Mononuclear cell (primary cell): ENCODE results near the gene MMP11. TPM values are rescaled to one million over a fixed set of nuclear protein-coding genes. Genes with fewer than 3 reads are reported as not detected.
"Not testable (repeated sequence)": the region's sequence is repeated elsewhere in the genome, so short reads cannot be mapped to it uniquely, and the experiment has no call there.

Source experiments
- H3K27me3 ChIP-seq: 2 replicates; pipeline ENCODE4 v1.6.0; 2011; ENCODE audit warnings: low read length, control low read depth; ENCODE audit not compliant: insufficient read depth
- H3K4me1 ChIP-seq: 2 replicates; pipeline ENCODE4 v1.5.1; 2011; ENCODE audit warnings: mild to moderate bottlenecking, low read length, control low read depth; ENCODE audit not compliant: insufficient read depth
- H3K4me3 ChIP-seq: 2 replicates; pipeline ENCODE4 v1.5.1; 2011; ENCODE audit warnings: mild to moderate bottlenecking, low read length, moderate library complexity
- H3K9me3 ChIP-seq: 2 replicates; pipeline ENCODE4 v1.5.1; 2011; ENCODE audit warnings: low read depth, mild to moderate bottlenecking, control low read depth, low read length
- total RNA-seq: library from RNA; depleted of rRNA; stranded (reverse); fragments of >200 nt; gene quantifications from one replicate; pipeline ENCODE4 v1.2.3, GENCODE V29; 2012

The MMP11 gene
- 0.94 TPM for total RNA-seq

DNA sequence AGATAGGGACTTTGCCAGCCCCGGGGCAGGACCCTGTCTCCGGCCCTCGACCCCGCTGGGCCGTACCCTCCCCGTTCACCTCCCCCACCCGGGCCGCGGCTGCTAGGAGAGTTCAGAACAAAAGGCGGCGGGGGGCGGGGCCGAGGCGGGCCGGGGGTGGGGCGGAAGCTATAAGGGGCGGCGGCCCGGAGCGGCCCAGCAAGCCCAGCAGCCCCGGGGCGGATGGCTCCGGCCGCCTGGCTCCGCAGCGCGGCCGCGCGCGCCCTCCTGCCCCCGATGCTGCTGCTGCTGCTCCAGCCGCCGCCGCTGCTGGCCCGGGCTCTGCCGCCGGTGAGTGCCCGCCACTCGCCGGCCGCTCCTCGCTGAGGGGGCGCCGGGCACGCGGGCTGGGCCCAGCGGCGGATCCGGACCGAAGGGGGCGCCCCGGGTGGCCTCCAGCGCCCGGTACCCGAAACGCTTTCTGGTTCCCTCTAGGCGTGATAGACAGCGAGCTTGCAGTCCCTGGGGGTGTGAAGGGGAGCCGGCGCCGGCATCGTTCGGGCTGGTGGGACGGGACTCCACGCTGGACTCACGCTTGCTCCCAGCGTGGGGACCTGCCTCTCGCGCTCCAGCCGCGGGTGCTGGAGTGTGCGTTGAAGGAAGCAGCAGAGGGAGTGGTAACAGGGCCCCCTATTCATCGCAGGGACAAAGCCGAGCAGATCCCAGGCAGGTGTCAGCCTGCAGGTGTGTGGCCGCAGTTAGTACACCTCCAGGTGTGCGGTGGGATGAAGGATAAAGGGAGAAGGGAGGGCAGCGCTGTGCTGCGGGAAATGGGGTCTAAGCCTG is at the start of gene MMP11:
TSS of gene MMP11 (plus strand) at position 201 of the 825 bp plus-strand sequence. CDS start at position 223, 22 bp downstream.
- Histone ChIP-seq H3K9me3 (no peaks in the 10 kb centered on the region), H3K4me3 (peak within 1 kb of the TSS; percentile 19), H3K4me1 (peaks cover 29% of the 10 kb centered on the region), H3K27me3 (no peaks in the 10 kb centered on the region)

GRCh38 chr22:23728108-23728507 is 44.5 kb upstream of the MMP11 start:
- H3K4me3 ChIP-seq, H3K9me3 ChIP-seq, H3K4me1 ChIP-seq, H3K27me3 ChIP-seq: not testable (repeated sequence)

GRCh38 chr22:23737696-23738095 is 35.0 kb upstream of the MMP11 start:
- H3K4me1 ChIP-seq = no peaks in the 10 kb centered on the region
- H3K4me3 ChIP-seq = no peak overlapping the region
- no peaks in the 10 kb centered on the region for H3K9me3 ChIP-seq
- H3K27me3 ChIP-seq = no peaks in the 10 kb centered on the region

DNA sequence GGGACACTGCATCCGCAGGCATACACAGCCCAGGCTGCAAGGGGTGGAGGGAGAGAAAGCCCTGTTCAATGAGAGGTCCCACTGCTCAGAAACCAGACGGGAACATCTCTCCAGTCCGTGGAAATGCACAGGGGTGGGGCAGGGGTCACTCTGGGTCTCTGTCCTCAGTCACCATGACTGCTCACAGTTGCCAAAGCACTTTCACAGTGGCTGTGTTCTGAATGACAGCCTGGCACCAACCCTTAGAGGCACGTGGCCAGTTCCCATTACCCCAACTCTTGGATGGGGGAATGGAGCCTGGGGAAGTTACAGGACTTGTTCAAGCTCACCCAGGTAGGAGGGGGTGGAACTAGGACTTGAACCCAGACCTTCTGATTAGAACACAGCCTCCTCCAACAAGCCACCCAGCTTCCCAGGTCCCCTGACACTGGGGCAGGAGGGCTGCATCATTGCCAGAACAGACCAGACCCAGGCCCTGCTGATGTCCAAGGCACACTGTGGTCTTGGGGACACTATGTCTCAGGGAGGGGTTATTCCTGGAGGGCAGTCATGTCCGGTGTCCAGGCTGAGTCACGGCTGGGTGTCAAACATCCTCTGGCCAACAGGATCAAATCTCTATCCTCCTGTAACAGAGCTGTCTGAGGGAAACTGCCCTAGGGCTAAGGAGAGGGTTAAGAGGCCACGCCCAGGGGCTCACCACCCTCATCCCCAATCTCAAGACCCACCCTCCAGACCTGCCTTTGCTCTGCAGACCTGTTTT is 30.0 kb upstream of the MMP11 start:
- no peak overlapping the region for H3K4me3 ChIP-seq
- no peaks in the 10 kb centered on the region for H3K9me3 ChIP-seq
- H3K4me1 ChIP-seq = no peaks in the 10 kb centered on the region
- H3K27me3 ChIP-seq = no peaks in the 10 kb centered on the region

GRCh38 chr22:23743303-23743705 is 29.3 kb upstream of the MMP11 start:
- H3K9me3 ChIP-seq = no peaks in the 10 kb centered on the region
- H3K4me1 ChIP-seq = no peaks in the 10 kb centered on the region
- no peak overlapping the region for H3K4me3 ChIP-seq
- H3K27me3 ChIP-seq = no peaks in the 10 kb centered on the region

DNA sequence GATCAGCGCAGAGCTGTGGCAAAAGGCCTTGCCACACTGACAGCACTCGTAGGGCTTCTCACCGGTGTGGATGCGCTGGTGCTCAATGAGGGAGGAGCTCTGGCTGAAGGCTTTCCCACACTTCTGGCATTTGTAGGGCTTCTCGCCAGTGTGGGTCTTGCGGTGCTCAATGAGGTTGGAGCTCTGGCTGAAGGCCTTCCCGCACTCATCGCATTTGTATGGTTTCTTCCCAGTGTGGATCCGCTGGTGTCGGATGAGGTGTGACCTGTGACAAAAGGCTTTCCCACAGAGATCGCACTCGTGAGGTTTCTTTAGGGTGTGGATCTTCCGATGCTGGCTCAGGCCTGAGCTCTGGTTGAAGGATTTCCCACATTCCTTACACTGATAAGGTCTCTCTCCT is 28.6 kb upstream of the MMP11 start:
- Histone ChIP-seq H3K4me1 (no peaks in the 10 kb centered on the region), H3K4me3 (no peak overlapping the region), H3K27me3 (no peaks in the 10 kb centered on the region), H3K9me3 (no peaks in the 10 kb centered on the region)

- Histone ChIP-seq H3K9me3 (no peaks in the 10 kb centered on the region), H3K4me1 (no peaks in the 10 kb centered on the region), H3K4me3 (no peak overlapping the region), H3K27me3 (no peaks in the 10 kb centered on the region)
Observed at GRCh38 chr22:23744485-23744884, 28.2 kb upstream of the MMP11 start.

DNA sequence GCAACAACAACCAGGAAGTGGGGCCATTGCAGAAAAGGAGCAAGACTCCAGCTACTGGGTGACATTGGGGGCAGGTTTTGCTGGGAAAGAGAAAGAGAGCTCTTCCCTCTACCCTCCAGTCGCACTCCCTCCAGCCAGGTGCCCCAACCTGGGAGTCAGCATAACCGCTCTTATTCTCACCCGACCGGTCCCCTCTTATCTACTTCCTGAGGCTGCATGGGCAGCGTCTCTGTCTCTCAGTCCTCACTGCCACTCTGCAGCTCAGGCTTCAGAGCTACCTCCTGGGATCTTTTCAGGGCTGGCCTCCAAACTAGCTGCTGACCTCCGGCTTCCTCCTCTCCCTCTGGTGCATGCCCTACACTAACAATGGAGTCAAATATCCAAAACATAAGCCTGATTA is 26.9 kb upstream of the MMP11 start:
- Histone ChIP-seq H3K4me1 (peaks cover 9% of the 10 kb centered on the region), H3K9me3 (no peaks in the 10 kb centered on the region), H3K4me3 (no peak overlapping the region)

DNA sequence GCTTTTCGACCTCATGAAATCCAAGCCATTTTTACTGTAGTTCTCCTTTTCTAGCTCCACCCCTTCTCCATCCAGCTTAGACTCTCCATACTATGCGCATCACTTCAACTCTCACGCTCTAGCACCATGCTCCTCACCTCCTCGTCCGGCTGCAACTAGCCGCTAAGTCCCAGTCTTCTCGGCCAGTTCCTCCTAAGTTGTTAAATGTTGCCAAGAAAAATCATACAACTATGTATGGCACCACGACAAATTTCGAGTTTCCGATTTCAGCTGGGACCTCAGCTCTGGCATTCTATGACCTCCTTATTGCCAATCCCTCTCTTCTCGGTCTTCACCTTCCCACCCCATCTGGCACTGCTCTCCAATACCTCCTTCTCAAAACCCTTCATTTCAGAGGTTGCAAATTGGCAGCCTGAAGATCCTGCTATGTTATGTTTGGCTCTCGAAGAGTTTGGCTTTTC is 22.8 kb upstream of the MMP11 start:
- H3K4me1 ChIP-seq = peaks cover 13% of the 10 kb centered on the region
- no peaks in the 10 kb centered on the region for H3K27me3 ChIP-seq
- no peaks in the 10 kb centered on the region for H3K9me3 ChIP-seq
- no peak overlapping the region for H3K4me3 ChIP-seq

More for the DNA sequence above, 26.9 kb upstream of the MMP11 start:
- no peaks in the 10 kb centered on the region for H3K27me3 ChIP-seq

GRCh38 chr22:23750367-23750713 is 22.3 kb upstream of the MMP11 start:
- Histone ChIP-seq H3K9me3 (no peaks in the 10 kb centered on the region), H3K27me3 (no peaks in the 10 kb centered on the region), H3K4me1 (peaks cover 13% of the 10 kb centered on the region), H3K4me3 (peak overlapping the region; percentile 61)

DNA sequence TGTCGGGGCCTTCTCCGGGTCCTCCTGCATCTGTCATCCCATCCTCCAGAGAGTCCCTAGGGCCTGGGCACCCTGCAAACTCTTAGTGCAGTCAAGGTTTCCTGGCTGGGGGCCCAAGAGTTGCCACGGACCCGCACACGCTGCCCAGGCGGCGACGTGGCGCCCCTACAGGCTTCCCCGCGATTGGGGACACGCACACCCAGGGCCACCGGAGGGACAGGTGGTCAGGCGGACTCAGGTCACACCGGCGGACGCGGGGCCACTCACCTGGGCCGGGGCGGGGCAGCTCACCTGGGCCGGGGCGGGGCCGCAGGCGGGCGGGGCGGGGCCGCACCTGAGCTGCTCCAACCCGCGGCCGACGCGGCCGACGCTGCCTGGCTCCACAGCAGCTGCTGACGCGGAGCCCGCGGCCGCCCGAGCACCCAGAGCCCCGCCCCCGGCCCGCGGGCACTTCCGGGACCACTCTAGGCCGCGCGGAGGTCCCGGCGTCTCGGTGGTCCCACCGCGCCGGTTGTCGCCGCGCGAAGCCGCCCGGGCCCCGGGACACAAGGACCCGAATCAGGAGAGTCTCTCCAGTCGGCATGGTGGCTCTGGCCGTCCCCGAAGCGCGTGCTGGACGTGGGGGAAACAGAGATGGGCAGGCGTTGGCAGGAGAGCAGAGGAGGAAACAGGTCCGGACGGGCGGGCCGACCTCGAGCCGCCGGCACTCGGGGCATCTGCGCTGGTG is 21.8 kb upstream of the MMP11 start, which contains the start of gene ZNF70:
TSS of gene ZNF70 (minus strand) at position 399 of the 727 bp plus-strand sequence. CDS start 5,972 bp downstream, outside the sequence.
- Histone ChIP-seq H3K9me3 (no peaks in the 10 kb centered on the region), H3K27me3 (no peaks in the 10 kb centered on the region), H3K4me1 (peaks cover 13% of the 10 kb centered on the region), H3K4me3 (peak within 1 kb of the TSS; percentile 61)

DNA sequence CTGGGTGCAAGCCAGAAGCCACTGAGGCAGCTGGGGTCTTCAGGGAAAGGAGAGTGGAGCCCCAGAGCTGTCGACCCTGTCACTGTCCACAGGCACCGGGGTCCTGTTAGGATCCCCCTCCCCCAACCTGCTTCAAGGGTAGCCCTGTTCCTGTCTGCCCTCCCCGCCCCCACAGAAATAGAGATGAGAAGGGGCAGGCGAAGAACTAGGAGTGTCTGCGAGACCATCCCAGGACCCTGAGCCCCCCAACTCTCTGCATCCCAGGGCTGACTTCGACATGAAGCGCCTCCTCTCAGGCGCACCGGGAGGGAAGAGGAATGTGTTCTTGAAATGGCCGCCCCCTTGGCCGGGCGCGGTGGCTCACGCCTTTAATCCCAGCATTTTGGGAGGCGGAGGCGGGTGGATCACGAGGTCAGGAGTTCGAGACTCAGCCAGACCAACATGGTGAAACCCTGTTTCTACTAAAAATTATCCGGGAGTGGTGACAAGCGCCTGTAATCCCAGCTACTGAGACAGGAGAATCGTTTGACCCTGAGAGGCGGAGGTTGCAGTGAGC is 21.1 kb upstream of the MMP11 start:
- H3K27me3 ChIP-seq = no peaks in the 10 kb centered on the region
- peak overlapping the region; percentile 61 for H3K4me3 ChIP-seq
- peaks cover 13% of the 10 kb centered on the region for H3K4me1 ChIP-seq
- H3K9me3 ChIP-seq = no peaks in the 10 kb centered on the region

- no peaks in the 10 kb centered on the region for H3K9me3 ChIP-seq
- no peaks in the 10 kb centered on the region for H3K27me3 ChIP-seq
- peaks cover 13% of the 10 kb centered on the region for H3K4me1 ChIP-seq
- H3K4me3 ChIP-seq = no peak overlapping the region
Observed at GRCh38 chr22:23752090-23752691, 20.5 kb upstream of the MMP11 start.

GRCh38 chr22:23752750-23753149 is 19.9 kb upstream of the MMP11 start:
- H3K9me3 ChIP-seq = no peaks in the 10 kb centered on the region
- peak overlapping the region; percentile 35 for H3K4me3 ChIP-seq
- H3K27me3 ChIP-seq = no peaks in the 10 kb centered on the region
- peaks cover 13% of the 10 kb centered on the region for H3K4me1 ChIP-seq
